Measurements from ENCODE around the gene KLHDC8B.
"Not testable (repeated sequence)": the region's sequence is repeated elsewhere in the genome, so short reads cannot be mapped to it uniquely, and the experiment has no call there.

GRCh38 chr3:49220985-49221563 is 49.7 kb downstream of the KLHDC8B start:
- not testable (repeated sequence) for TF ChIP-seq TAF1 (IDR thresholded peaks at IDR 0.05; ENCODE audit: borderline replicate concordance, low read depth, low read length); ZNF384 (IDR thresholded peaks at IDR 0.05; ENCODE audit: borderline replicate concordance, low read depth, low read length); TBL1XR1 (IDR thresholded peaks at IDR 0.05; ENCODE audit: low read depth, low read length); SUZ12 (IDR thresholded peaks at IDR 0.05; ENCODE audit: unreplicated experiment); POLR2AphosphoS2 (IDR thresholded peaks at IDR 0.05; ENCODE audit: low read depth, low read length)

All from GM12878 (cell line).